K562 (cell line): Measurements from ENCODE around the gene MKRN1. TPM values are rescaled to one million over a fixed set of nuclear protein-coding genes. Genes with fewer than 3 reads are reported as not detected.

Experiments
- ARID1B ChIP-seq: fragments of 450-650 bp; IDR thresholded peaks from 2 replicates; pipeline ENCODE4 v1.6.1; 2016; ENCODE audit warnings: antibody characterized with exemption, mild to moderate bottlenecking, inconsistent platforms
- BHLHE40 ChIP-seq: IDR thresholded peaks from 2 replicates; pipeline ENCODE4 v1.6.1; 2011; ENCODE audit warnings: low read length, improper control_type of control experiment
- CHCHD3 ChIP-seq: fragments of 250-450 bp; sonication (Bioruptor Pico); IDR thresholded peaks from 2 replicates; pipeline ENCODE4 v2.1.2; 2022; ENCODE audit warnings: mild to moderate bottlenecking
- ESRRB ChIP-seq: fragments of 250-450 bp; sonication (Bioruptor Pico); IDR thresholded peaks from 2 replicates; pipeline ENCODE4 v1.5.0; 2020; ENCODE audit warnings: mild to moderate bottlenecking, moderate library complexity, borderline replicate concordance
- FOXA3 ChIP-seq, 2 experiments: fragments of 450-650 bp in 1 of 2; sonication (generic) in 1 of 2; formaldehyde crosslinking; IDR thresholded peaks in 1 of 2; conservative IDR thresholded peaks in 1 of 2; 2 replicates each; pipeline versions ENCODE4 v1.4.0 to v1.8.0; 2020 to 2022; ENCODE audit warnings: mild to moderate bottlenecking in 2 of 2, missing genetic modification reagents in 1 of 2
- GABPB1 ChIP-seq: sonication (generic); formaldehyde crosslinking; IDR thresholded peaks from 2 replicates; pipeline ENCODE4 v1.8.0; 2022; ENCODE audit warnings: mild to moderate bottlenecking, missing genetic modification reagents
- KAT2B ChIP-seq: IDR thresholded peaks from one replicate; pipeline ENCODE4 v1.6.1; 2012; ENCODE audit warnings: low read depth, mild to moderate bottlenecking, control low read depth, inconsistent platforms, low read length, moderate library complexity
- MYNN ChIP-seq, 2 experiments: sonication (generic); formaldehyde crosslinking in 1 of 2; IDR thresholded peaks; 2 replicates each; pipeline versions ENCODE4 v1.5.0 to v1.6.1; 2016 to 2020; ENCODE audit warnings: antibody characterized with exemption in 1 of 2, missing genetic modification reagents in 1 of 2
- NONO ChIP-seq, 2 experiments: fragments of 200-400 bp in 1 of 2; fragments of 450-650 bp in 1 of 2; formaldehyde crosslinking in 1 of 2; IDR thresholded peaks; 2 replicates each; pipeline ENCODE4 v1.6.1; 2017; ENCODE audit warnings: low read depth in 2 of 2, mild to moderate bottlenecking in 2 of 2, moderate library complexity in 2 of 2, low read length in 1 of 2
- PRPF4 ChIP-seq: fragments of 200-400 bp; formaldehyde crosslinking; IDR thresholded peaks from one replicate; pipeline ENCODE4 v1.6.1; 2017; ENCODE audit warnings: low read length, low read depth, mild to moderate bottlenecking; ENCODE audit not compliant: insufficient read depth, poor library complexity, severe bottlenecking
- PURB ChIP-seq: sonication (generic); formaldehyde crosslinking; IDR thresholded peaks from 2 replicates; pipeline ENCODE4 v1.9.0; 2021; ENCODE audit warnings: low read depth, mild to moderate bottlenecking, missing genetic modification reagents
- ZNF316 ChIP-seq: fragments of 450-650 bp; IDR thresholded peaks from 2 replicates; pipeline ENCODE4 v1.6.1; 2016
- polyA plus RNA-seq, 8 experiments: library from polyadenylated mRNA; depleted of rRNA in 4 of 8; stranded (reverse) in 5 of 8; unstranded in 3 of 8; fragments of >200 nt; fragmentation: Nextera tagmentation in 2 of 8; fragmentation: Illumina TruSeq in 1 of 8; extraction: Ambion mirVana in 2 of 8; extraction: Trizol in 1 of 8; gene quantifications; 2 replicates each; pipeline versions ENCODE4 v1.2.1 to v1.2.3, GENCODE V29; 2011 to 2014; ENCODE audit warnings: inconsistent platforms in 1 of 8, missing spikeins in 1 of 8
- total RNA-seq, 7 experiments: library from RNA; depleted of rRNA in 6 of 7; stranded (reverse); fragments of >200 nt in 6 of 7; fragmentation: Illumina TruSeq in 2 of 7; extraction: Trizol in 2 of 7; gene quantifications; 2 replicates each; pipeline versions ENCODE4 v1.2.1 to v1.2.3, GENCODE V29; 2011 to 2021; ENCODE audit warnings: low replicate concordance in 1 of 7
- TF ChIP-seq, protein P1 (sequence below): fragments of 450-650 bp; formaldehyde crosslinking; IDR thresholded peaks from 2 replicates; pipeline ENCODE4 v1.4.0; 2020; ENCODE audit warnings: mild to moderate bottlenecking, moderate library complexity
- TF ChIP-seq, protein P2 (sequence below): fragments of 250-450 bp; sonication (Bioruptor Pico); IDR thresholded peaks from 2 replicates; pipeline ENCODE4 v1.9.0; 2021; ENCODE audit warnings: mild to moderate bottlenecking, inconsistent platforms
- TF ChIP-seq, protein P3 (sequence below): fragments of 250-450 bp; sonication (Bioruptor Pico); IDR thresholded peaks from 2 replicates; pipeline ENCODE4 v1.5.0; 2021; ENCODE audit warnings: mild to moderate bottlenecking, moderate library complexity
- TF ChIP-seq, protein P4 (sequence below): fragments of 450-650 bp; IDR thresholded peaks from 2 replicates; pipeline ENCODE4 v1.6.1; 2016
- TF ChIP-seq, protein P5 (sequence below): fragments of 450-650 bp; IDR thresholded peaks from 2 replicates; pipeline ENCODE4 v1.6.1; 2016; ENCODE audit warnings: antibody characterized with exemption

MKRN1 gene
- total and polyA plus RNA-seq, 9 of the 15 experiments (the other 6 are each of a cell fraction or from before 2014, with no cell fraction given): 30.5 to 90.3 (median 76.0) TPM

DNA sequence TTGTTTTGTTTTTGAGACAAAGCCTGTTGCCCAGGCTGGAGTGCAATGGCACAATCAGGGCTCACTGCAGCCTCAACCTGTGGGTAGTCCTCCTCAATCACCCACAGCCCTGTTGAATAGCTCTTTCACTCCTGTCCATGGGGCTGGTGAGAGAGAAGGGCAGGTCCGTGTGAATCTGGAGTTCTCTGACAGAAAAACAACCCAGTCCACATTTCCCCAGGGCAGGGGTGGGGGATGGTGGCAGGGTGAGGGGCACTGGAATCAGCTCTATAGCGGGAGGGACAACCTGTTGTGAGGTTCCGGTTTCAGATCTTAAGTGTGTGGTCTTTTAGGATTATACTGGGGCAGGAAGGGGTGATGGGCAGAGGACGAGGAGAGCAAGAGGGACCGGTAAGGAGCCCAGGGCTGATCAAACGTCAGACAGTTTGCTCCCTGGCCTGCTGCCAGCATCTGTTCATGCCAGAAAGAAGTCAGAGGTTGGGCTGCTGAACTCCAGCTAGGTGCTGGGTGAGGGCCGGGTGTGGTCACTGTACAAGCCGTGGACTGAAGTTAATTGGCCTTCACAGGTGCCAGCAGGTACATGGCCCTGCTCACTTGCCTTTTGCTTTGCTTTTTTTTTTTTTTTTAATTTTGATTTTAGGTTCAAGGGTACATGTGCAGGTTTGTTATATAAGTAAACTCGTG is 33.2 kb upstream of the MKRN1 start (continued):
- no peak for TF ChIP-seq CHCHD3 (CRISPR knock-in tag)
- TF ChIP-seq ZNF316: no peak
- no peak for TF ChIP-seq PURB
- TF ChIP-seq, protein P1, sequence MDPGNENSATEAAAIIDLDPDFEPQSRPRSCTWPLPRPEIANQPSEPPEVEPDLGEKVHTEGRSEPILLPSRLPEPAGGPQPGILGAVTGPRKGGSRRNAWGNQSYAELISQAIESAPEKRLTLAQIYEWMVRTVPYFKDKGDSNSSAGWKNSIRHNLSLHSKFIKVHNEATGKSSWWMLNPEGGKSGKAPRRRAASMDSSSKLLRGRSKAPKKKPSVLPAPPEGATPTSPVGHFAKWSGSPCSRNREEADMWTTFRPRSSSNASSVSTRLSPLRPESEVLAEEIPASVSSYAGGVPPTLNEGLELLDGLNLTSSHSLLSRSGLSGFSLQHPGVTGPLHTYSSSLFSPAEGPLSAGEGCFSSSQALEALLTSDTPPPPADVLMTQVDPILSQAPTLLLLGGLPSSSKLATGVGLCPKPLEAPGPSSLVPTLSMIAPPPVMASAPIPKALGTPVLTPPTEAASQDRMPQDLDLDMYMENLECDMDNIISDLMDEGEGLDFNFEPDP (CRISPR knock-in tag): no peak
- TF ChIP-seq PRPF4: no peak
- no peak for TF ChIP-seq KAT2B
- TF ChIP-seq, protein P2, sequence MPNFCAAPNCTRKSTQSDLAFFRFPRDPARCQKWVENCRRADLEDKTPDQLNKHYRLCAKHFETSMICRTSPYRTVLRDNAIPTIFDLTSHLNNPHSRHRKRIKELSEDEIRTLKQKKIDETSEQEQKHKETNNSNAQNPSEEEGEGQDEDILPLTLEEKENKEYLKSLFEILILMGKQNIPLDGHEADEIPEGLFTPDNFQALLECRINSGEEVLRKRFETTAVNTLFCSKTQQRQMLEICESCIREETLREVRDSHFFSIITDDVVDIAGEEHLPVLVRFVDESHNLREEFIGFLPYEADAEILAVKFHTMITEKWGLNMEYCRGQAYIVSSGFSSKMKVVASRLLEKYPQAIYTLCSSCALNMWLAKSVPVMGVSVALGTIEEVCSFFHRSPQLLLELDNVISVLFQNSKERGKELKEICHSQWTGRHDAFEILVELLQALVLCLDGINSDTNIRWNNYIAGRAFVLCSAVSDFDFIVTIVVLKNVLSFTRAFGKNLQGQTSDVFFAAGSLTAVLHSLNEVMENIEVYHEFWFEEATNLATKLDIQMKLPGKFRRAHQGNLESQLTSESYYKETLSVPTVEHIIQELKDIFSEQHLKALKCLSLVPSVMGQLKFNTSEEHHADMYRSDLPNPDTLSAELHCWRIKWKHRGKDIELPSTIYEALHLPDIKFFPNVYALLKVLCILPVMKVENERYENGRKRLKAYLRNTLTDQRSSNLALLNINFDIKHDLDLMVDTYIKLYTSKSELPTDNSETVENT (CRISPR knock-in tag): no peak
- no peak for TF ChIP-seq BHLHE40
- TF ChIP-seq GABPB1 (CRISPR knock-in tag): no peak
- TF ChIP-seq, protein P3, sequence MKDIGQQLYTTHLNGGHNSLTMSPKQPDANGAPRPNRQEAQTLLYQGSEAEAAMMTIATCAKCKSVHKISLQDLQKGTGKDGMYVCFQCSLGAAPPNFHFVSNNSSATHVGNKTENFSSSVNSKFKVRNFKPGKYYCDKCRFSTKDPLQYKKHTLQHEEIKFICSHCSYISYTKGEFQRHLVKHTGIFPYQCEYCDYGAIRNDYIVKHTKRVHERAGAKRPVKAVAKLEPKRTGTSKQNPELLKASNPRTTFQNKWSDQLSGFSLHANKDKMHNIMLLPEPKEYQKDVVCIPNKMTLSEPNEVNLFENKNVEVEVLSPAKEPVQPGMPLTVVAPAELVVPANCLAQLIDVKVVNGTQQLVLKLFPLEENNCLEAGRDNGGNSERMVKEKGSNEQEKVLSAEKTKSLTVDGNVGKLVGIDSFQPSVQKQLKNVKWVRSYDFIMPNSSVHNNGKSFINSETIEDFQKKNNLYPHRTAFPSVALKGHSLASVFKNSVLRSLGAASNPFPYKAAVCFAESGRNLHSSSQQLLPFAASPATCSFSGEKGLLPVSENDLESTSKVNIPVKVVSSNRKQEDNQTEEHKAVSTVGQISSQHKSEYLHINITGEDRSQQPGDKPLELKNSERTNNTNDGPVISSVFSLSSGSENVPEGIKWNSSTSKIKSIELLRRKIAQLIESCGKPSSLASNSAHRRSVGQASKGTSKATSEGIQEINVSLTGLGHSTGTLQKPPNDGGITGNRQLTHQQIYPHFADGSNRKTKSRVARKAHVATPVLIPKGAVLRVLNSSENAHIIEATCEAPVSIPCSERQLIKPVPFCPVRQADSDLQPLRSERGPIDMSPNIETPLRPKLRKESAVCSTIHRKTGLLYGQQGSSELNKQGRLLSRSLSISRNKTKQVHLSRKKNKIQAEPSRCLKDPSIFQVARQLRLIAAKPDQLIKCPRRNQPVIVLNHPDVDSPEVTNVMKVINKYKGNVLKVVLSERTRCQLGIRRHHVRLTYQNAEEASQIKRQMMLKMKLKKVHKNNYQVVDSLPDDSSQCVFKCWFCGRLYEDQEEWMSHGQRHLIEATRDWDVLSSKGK (CRISPR knock-in tag): no peak
- TF ChIP-seq NONO (IDR thresholded peaks at IDR 0.05; ENCODE audit: low read depth in 2 of 2, low read length in 1 of 2): no peak
- 0 out of 2 replicates have a peak, but pooled peaks have one; percentile 24 for TF ChIP-seq ARID1B
- TF ChIP-seq FOXA3 (CRISPR knock-in tag; conservative IDR thresholded peaks at IDR 0.05 in 1 of 2, IDR thresholded peaks at IDR 0.05 in 1 of 2): peak in 1 of 2 experiments; percentile 39; a peak in 1 of 4 replicates
- TF ChIP-seq, protein P4, sequence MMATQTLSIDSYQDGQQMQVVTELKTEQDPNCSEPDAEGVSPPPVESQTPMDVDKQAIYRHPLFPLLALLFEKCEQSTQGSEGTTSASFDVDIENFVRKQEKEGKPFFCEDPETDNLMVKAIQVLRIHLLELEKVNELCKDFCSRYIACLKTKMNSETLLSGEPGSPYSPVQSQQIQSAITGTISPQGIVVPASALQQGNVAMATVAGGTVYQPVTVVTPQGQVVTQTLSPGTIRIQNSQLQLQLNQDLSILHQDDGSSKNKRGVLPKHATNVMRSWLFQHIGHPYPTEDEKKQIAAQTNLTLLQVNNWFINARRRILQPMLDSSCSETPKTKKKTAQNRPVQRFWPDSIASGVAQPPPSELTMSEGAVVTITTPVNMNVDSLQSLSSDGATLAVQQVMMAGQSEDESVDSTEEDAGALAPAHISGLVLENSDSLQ: 0 out of 2 replicates have a peak, but pooled peaks have one; percentile 35
- TF ChIP-seq, protein P5, sequence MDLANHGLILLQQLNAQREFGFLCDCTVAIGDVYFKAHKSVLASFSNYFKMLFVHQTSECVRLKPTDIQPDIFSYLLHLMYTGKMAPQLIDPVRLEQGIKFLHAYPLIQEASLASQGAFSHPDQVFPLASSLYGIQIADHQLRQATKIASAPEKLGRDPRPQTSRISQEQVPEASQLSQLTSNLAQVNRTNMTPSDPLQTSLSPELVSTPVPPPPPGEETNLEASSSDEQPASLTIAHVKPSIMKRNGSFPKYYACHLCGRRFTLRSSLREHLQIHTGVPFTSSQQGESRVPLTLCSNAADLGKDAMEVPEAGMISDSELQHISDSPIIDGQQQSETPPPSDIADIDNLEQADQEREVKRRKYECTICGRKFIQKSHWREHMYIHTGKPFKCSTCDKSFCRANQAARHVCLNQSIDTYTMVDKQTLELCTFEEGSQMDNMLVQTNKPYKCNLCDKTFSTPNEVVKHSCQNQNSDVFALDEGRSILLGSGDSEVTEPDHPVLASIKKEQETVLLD: 0 out of 2 replicates have a peak, but pooled peaks have one; percentile 43
- TF ChIP-seq ESRRB (CRISPR knock-in tag): no peak
- no peak for TF ChIP-seq MYNN (IDR thresholded peaks at IDR 0.05)
- no peak for TF ChIP-seq MYNN (CRISPR knock-in tag; IDR thresholded peaks at IDR 0.05)
